Measurements from ENCODE around the gene TPK1. TPM values are rescaled to one million over a fixed set of nuclear protein-coding genes. Genes with fewer than 3 reads are reported as not detected.

Gene TPK1
- total and polyA plus RNA-seq, 2 of the 4 experiments (the other 2 are of a cell fraction) = 0.38 to 1.8 TPM

DNA sequence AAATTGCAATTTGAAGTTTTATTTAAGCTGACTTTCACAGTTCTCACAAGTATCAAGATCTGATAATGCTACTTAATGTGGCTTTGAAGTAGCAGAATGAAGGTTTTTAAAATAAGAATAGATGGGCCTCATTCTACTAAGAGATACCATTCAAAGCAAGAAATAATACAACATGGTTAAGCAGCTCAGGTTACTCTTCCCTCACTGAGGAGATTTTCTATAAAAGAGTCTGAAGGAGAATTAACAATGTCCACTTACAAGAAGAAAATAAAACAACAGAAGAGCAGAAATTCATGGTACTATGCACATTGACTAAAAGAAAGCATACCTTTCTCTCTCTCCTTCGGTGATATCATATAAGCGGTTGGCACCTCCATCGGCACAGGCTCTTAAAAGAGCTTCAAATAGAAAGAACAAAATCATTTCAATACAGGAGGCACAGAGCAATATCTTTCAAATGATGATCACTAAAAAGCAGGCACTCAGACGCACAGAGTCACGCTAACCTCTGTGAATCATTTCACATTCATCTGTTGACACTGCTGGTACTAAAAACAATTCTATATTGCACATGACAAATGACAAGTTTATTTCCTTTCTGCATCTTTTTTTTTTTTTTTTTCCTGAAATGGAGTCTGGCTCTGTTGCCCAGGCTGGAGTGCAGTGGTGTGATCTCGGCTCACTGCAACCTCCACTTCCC, 153.1 kb downstream of the TPK1 start:
- no peak overlapping the region for H2AK9ac ChIP-seq (replicated peaks; ENCODE audit: low read depth, low read length, poor library complexity)
- DNase-seq (no peak), ATAC-seq (ENCODE audit: low read depth) (no peak)
- no peak overlapping the region for H4K5ac ChIP-seq (ENCODE audit: low read depth, low read length)
- H3K36me3 ChIP-seq (ENCODE audit: control insufficient read depth, insufficient read depth, low read length) = no peaks in the 10 kb centered on the region
- intact Hi-C loops (cut with micrococcal nuclease) (no loop called here), in situ Hi-C loops (cut with MboI; ENCODE audit: low sequenced_read_pairs) (no loop called here), dilution Hi-C loops (cut with HindIII; ENCODE audit: low sequenced_read_pairs, unreplicated experiment) (no loop called here)
- H3K9me1 ChIP-seq (ENCODE audit: insufficient read depth, low read length) = no peaks in the 10 kb centered on the region
- no peak overlapping the region for H3K18ac ChIP-seq (ENCODE audit: low read depth, low read length)
- no peak overlapping the region for H2BK20ac ChIP-seq (ENCODE audit: low read depth, low read length)
- H3K23ac ChIP-seq (ENCODE audit: low read depth, low read length) = no peak overlapping the region
- no peak overlapping the region for H3K4me2 ChIP-seq (ENCODE audit: low read depth, low read length)
- peaks cover 6% of the 10 kb centered on the region for H3K9me3 ChIP-seq (ENCODE audit: control insufficient read depth, insufficient read depth, low read length)
- H2BK5ac ChIP-seq (ENCODE audit: low read depth, low read length, poor library complexity, severe bottlenecking) = no peak overlapping the region
- H3K4me3 ChIP-seq (ENCODE audit: insufficient read depth, low read depth, low read length) = no peak overlapping the region
- no peak overlapping the region for H3K56ac ChIP-seq (ENCODE audit: extremely low read depth, insufficient read depth, low read length)
- H4K8ac ChIP-seq (ENCODE audit: low read depth in 2 of 2, low read length in 2 of 2) = no peak overlapping the region
- H2AFZ ChIP-seq (replicated peaks; ENCODE audit: low read length, poor library complexity) = no peak overlapping the region
- H3K9ac ChIP-seq (ENCODE audit: low read depth, low read length) = no peak overlapping the region
- CTCF ChIA-PET = no interaction called here
- H4K91ac ChIP-seq (ENCODE audit: insufficient read depth, low read depth, low read length) = no peak overlapping the region
- no peaks in the 10 kb centered on the region for H4K20me1 ChIP-seq (ENCODE audit: insufficient read depth, low read length)
- H2AK5ac ChIP-seq (ENCODE audit: low read depth, low read length) = no peak overlapping the region
- H2BK120ac ChIP-seq (ENCODE audit: low read depth, low read length) = no peak overlapping the region
- POLR2A ChIA-PET (ENCODE audit: unreplicated experiment) = no interaction called here
- no CpG with 5 or more reads among the region's 6 CpGs for WGBS, 2 experiments (ENCODE audit: extremely low coverage in 2 of 2, insufficient read length in 1 of 2)
- H2BK15ac ChIP-seq (ENCODE audit: low read depth, low read length) = no peak overlapping the region
- no peak for TF ChIP-seq BHLHE40 (IDR thresholded peaks at IDR 0.05; ENCODE audit: low read depth, low read length)
- TF ChIP-seq ELK1 (IDR thresholded peaks at IDR 0.05; ENCODE audit: borderline replicate concordance, low read depth, low read length) = no peak
- no peak for TF ChIP-seq MAZ (IDR thresholded peaks at IDR 0.05; ENCODE audit: borderline replicate concordance, low read depth, low read length)
- TF ChIP-seq MAFK (IDR thresholded peaks at IDR 0.05; ENCODE audit: low read depth, low read length) = no peak
- no peak for TF ChIP-seq NFE2L2 (IDR thresholded peaks at IDR 0.05; ENCODE audit: low read depth, low read length)
- TF ChIP-seq, protein P1, sequence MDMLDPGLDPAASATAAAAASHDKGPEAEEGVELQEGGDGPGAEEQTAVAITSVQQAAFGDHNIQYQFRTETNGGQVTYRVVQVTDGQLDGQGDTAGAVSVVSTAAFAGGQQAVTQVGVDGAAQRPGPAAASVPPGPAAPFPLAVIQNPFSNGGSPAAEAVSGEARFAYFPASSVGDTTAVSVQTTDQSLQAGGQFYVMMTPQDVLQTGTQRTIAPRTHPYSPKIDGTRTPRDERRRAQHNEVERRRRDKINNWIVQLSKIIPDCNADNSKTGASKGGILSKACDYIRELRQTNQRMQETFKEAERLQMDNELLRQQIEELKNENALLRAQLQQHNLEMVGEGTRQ (IDR thresholded peaks at IDR 0.05; ENCODE audit: low read depth, low read length) = no peak
- TF ChIP-seq FOS (IDR thresholded peaks at IDR 0.05; ENCODE audit: low read depth, low read length) = no peak
- no peak for TF ChIP-seq CEBPB (IDR thresholded peaks at IDR 0.05; ENCODE audit: low read depth, low read length)
- no peak for TF ChIP-seq CHD1 (IDR thresholded peaks at IDR 0.05; ENCODE audit: low read depth, low read length)
- no peak for TF ChIP-seq POLR2A (IDR thresholded peaks at IDR 0.05; ENCODE audit: low read depth, low read length)
- no peak for TF ChIP-seq MXI1 (IDR thresholded peaks at IDR 0.05; ENCODE audit: borderline replicate concordance, low read depth, low read length)
- TF ChIP-seq SMC3 (IDR thresholded peaks at IDR 0.05; ENCODE audit: low read depth, low read length) = no peak
- TF ChIP-seq, protein P2, sequence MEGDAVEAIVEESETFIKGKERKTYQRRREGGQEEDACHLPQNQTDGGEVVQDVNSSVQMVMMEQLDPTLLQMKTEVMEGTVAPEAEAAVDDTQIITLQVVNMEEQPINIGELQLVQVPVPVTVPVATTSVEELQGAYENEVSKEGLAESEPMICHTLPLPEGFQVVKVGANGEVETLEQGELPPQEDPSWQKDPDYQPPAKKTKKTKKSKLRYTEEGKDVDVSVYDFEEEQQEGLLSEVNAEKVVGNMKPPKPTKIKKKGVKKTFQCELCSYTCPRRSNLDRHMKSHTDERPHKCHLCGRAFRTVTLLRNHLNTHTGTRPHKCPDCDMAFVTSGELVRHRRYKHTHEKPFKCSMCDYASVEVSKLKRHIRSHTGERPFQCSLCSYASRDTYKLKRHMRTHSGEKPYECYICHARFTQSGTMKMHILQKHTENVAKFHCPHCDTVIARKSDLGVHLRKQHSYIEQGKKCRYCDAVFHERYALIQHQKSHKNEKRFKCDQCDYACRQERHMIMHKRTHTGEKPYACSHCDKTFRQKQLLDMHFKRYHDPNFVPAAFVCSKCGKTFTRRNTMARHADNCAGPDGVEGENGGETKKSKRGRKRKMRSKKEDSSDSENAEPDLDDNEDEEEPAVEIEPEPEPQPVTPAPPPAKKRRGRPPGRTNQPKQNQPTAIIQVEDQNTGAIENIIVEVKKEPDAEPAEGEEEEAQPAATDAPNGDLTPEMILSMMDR (conservative IDR thresholded peaks at IDR 0.05; ENCODE audit: low read depth, low read length) = no peak
- no peak for TF ChIP-seq RFX5 (IDR thresholded peaks at IDR 0.05; ENCODE audit: low read depth, low read length)
- no peak for TF ChIP-seq RAD21 (IDR thresholded peaks at IDR 0.05; ENCODE audit: low read length)
- no peak for TF ChIP-seq RCOR1 (IDR thresholded peaks at IDR 0.05; ENCODE audit: insufficient replicate concordance, low read length)
- no peak overlapping the region for H3K27ac ChIP-seq (ENCODE audit: insufficient read depth, low read length)
- H3K14ac ChIP-seq (replicated peaks; ENCODE audit: low read depth, low read length) = no peak overlapping the region
- no peaks in the 10 kb centered on the region for H3K79me1 ChIP-seq (ENCODE audit: low read depth in 1 of 2, low read length in 2 of 2)
- no TSS peak for BruUV-seq (replicated peaks)
- H3K4me1 ChIP-seq (ENCODE audit: control insufficient read depth, insufficient read depth, low read length) = no peaks in the 10 kb centered on the region
- no peak overlapping the region for H3K4ac ChIP-seq (ENCODE audit: low read depth, low read length)
- H3K27me3 ChIP-seq (ENCODE audit: control insufficient read depth, insufficient read depth, low read length) = no peaks in the 10 kb centered on the region
